Endothelial cell of umbilical vein (primary cell): ENCODE data around the gene CD151. TPM values are rescaled to one million over a fixed set of nuclear protein-coding genes. Genes with fewer than 3 reads are reported as not detected.
A peak's percentile ranks its signal among the peaks of the same experiment; 100 is the strongest.

Experiments
- BruUV-seq: library from RNA; stranded (reverse); fragments of 400-500 nt; replicated peaks from 2 replicates; lab custom pipeline; 2021; lab: Mats Ljungman, UMichigan
- CTCF ChIA-PET: fragments of 300-600, 350-600 bp; sonication (Branson Sonifier 250); formaldehyde crosslinking; loops from one replicate; lab custom pipeline; 2021; ENCODE audit warnings: antibody characterized with exemption, inconsistent platforms; lab: Charles Lee
- POLR2A ChIA-PET: fragments of 300-600, 350-600 bp; sonication (Branson Sonifier 250); formaldehyde crosslinking; loops from one replicate; lab custom pipeline; 2021; ENCODE audit warnings: antibody characterized with exemption, inconsistent platforms; lab: Charles Lee
- DNase-seq: peaks from one replicate; pipeline ENCODE4 v3.0.0-alpha.2; 2011; ENCODE audit warnings: low read depth, low spot score
- FAIRE-seq: peaks from 2 replicates; lab custom pipeline; 2011; peaks lifted over from hg19 to GRCh38; lab: Jason Lieb, UNC
- H2AFZ ChIP-seq: 2 replicates; pipeline ENCODE4 v1.6.0; 2012; ENCODE audit warnings: low read depth, low read length, control low read depth, inconsistent platforms
- H3K27ac ChIP-seq: 2 replicates; pipeline ENCODE4 v1.5.1; 2011; ENCODE audit warnings: low read depth, mild to moderate bottlenecking, control low read depth, low read length, moderate library complexity; ENCODE audit not compliant: insufficient read depth
- H3K27me3 ChIP-seq, 2 experiments: 2 replicates each; pipeline versions ENCODE4 v1.6.0 to v1.6.1; 2011; ENCODE audit warnings: low read length in 2 of 2, mixed read lengths in 1 of 2; ENCODE audit not compliant: control insufficient read depth in 2 of 2, insufficient read depth in 2 of 2
- H3K36me3 ChIP-seq, 2 experiments: 2 replicates in 1 of 2; 3 replicates in 1 of 2; pipeline ENCODE4 v1.5.1; 2011; ENCODE audit warnings: low read length in 2 of 2, mild to moderate bottlenecking in 1 of 2, moderate library complexity in 1 of 2; ENCODE audit not compliant: control insufficient read depth in 2 of 2, insufficient read depth in 2 of 2; ENCODE audit errors: extremely low read depth in 1 of 2
- H3K4me1 ChIP-seq: 3 replicates; pipeline ENCODE4 v1.5.1; 2011; ENCODE audit warnings: mild to moderate bottlenecking, low read length; ENCODE audit not compliant: control insufficient read depth, insufficient read depth; ENCODE audit errors: extremely low read depth
- H3K4me2 ChIP-seq: 2 replicates; pipeline ENCODE4 v1.6.1; 2011; ENCODE audit warnings: low read length, control low read depth, mixed read lengths; ENCODE audit not compliant: insufficient read depth
- H3K4me3 ChIP-seq, 3 experiments: fragments of 200-600 bp in 1 of 3; sonication (generic), shearing (Covaris generic) in 1 of 3; replicated peaks in 1 of 3; 2 replicates each; pipeline ENCODE4 v1.5.1; 2011 to 2016; ENCODE audit warnings: control low read depth in 3 of 3, low read length in 3 of 3, mild to moderate bottlenecking in 2 of 3, inconsistent platforms in 1 of 3, low read depth in 1 of 3, moderate library complexity in 1 of 3; ENCODE audit not compliant: insufficient read depth in 1 of 3
- H3K79me2 ChIP-seq: 2 replicates; pipeline ENCODE4 v1.6.0; 2012; ENCODE audit warnings: low read length, inconsistent platforms; ENCODE audit not compliant: control insufficient read depth, insufficient read depth
- H3K9ac ChIP-seq: replicated peaks from 2 replicates; pipeline ENCODE3; 2011; ENCODE audit warnings: low read length, control low read depth; ENCODE audit not compliant: insufficient read depth; ENCODE audit errors: extremely low read depth
- H3K9me1 ChIP-seq: replicated peaks from 3 replicates; pipeline ENCODE4 v1.6.0; 2011; ENCODE audit warnings: mild to moderate bottlenecking, low read length; ENCODE audit not compliant: control insufficient read depth, insufficient read depth; ENCODE audit errors: extremely low read depth
- H3K9me3 ChIP-seq: replicated peaks from 2 replicates; pipeline ENCODE4 v1.5.1; 2012; ENCODE audit warnings: low read length, inconsistent platforms; ENCODE audit not compliant: control insufficient read depth, insufficient read depth
- H4K20me1 ChIP-seq: replicated peaks from 2 replicates; pipeline ENCODE3; 2011; ENCODE audit warnings: mild to moderate bottlenecking, low read length; ENCODE audit not compliant: control insufficient read depth, insufficient read depth; ENCODE audit errors: extremely low read depth
- CTCF ChIP-seq, 2 donors: IDR thresholded peaks; 1 replicate in 1 of 2; 2 replicates in 1 of 2; pipeline ENCODE4 v1.5.1; 2011; ENCODE audit warnings: low read length in 2 of 2, mild to moderate bottlenecking in 2 of 2, moderate library complexity in 2 of 2, control low read depth in 1 of 2, inconsistent platforms in 1 of 2, low read depth in 1 of 2; ENCODE audit not compliant: insufficient read depth in 1 of 2; ENCODE audit errors: extremely low read depth in 1 of 2
- EZH2 ChIP-seq: IDR thresholded peaks from 2 replicates; pipeline ENCODE4 v1.6.1; 2012; ENCODE audit warnings: borderline replicate concordance, low read depth, mild to moderate bottlenecking, moderate library complexity, low read length, inconsistent platforms; ENCODE audit not compliant: severe bottlenecking
- FOS ChIP-seq: IDR thresholded peaks from 2 replicates; pipeline ENCODE4 v1.6.1; 2011; ENCODE audit warnings: mild to moderate bottlenecking, low read length, moderate library complexity, borderline replicate concordance; ENCODE audit not compliant: insufficient read depth
- GATA2 ChIP-seq: IDR thresholded peaks from 2 replicates; pipeline ENCODE4 v1.7.0; 2011; ENCODE audit warnings: low read depth, mild to moderate bottlenecking, moderate library complexity, mixed read lengths, low read length; ENCODE audit not compliant: insufficient read length, insufficient read depth
- JUN ChIP-seq: IDR thresholded peaks from 2 replicates; pipeline ENCODE4 v1.6.1; 2011; ENCODE audit warnings: borderline replicate concordance, low read depth; ENCODE audit not compliant: insufficient read length, insufficient read depth
- MAX ChIP-seq: IDR thresholded peaks from 2 replicates; pipeline ENCODE4 v1.6.1; 2011; ENCODE audit not compliant: insufficient read depth, insufficient read length
- MYC ChIP-seq: IDR thresholded peaks from one replicate; pipeline ENCODE4 v1.6.1; 2011; ENCODE audit warnings: mild to moderate bottlenecking, low read depth, low read length
- POLR2A ChIP-seq: IDR thresholded peaks from 2 replicates; pipeline ENCODE4 v1.6.1; 2012; ENCODE audit warnings: low read depth, mild to moderate bottlenecking, control low read depth, low read length
- POLR2AphosphoS5 ChIP-seq: IDR thresholded peaks from 2 replicates; pipeline ENCODE4 v1.6.1; 2012; ENCODE audit warnings: low read depth, mild to moderate bottlenecking, control low read depth, low read length, moderate library complexity; ENCODE audit not compliant: insufficient read depth
- dilution Hi-C: fragments of 300-500 bp; cut with MboI; formaldehyde crosslinking; loops from one replicate; pipeline ENCODE4 v1.15.0; 2019; ENCODE audit warnings: low sequenced_read_pairs; ENCODE audit not compliant: extremely low pct_ligation_motif_present
- intact Hi-C: fragments of 100-400 bp; cut with micrococcal nuclease; formaldehyde crosslinking; loops from one replicate; pipeline ENCODE4 v1.10.0; 2022
- polyA plus RNA-seq, 4 experiments: library from polyadenylated mRNA; depleted of rRNA in 3 of 4; stranded (reverse) in 3 of 4; unstranded in 1 of 4; fragments of >200 nt; gene quantifications; 2 replicates each; pipeline versions ENCODE4 v1.2.1 to v1.2.3, GENCODE V29; 2011 to 2012; ENCODE audit warnings: missing spikeins in 1 of 4
- total RNA-seq: library from RNA; stranded (reverse); gene quantifications from 2 replicates; pipeline ENCODE4 v1.2.3, GENCODE V29; 2021

CD151 gene
- total and polyA plus RNA-seq, 2 donors (not counting 3 experiments of a cell fraction or from before 2014, with no cell fraction given), result 515 to 1,090 TPM

- Histone ChIP-seq H3K4me3 (peak overlapping the region in 2 of 3 experiments; percentile 8 to 94), H3K27me3 (no peaks in the 10 kb centered on the region), H3K4me2 (peak overlapping the region; percentile 82), H3K4me1 (peaks cover 39% of the 10 kb centered on the region), H3K27ac (peak overlapping the region; percentile 83), H3K9ac (peak overlapping the region; percentile 92), H3K79me2 (peaks cover 43% of the 10 kb centered on the region), H3K36me3 (peaks cover 7 to 14% of the 10 kb centered on the region in 2 experiments), H4K20me1 (no peaks in the 10 kb centered on the region), H2AFZ (no peak overlapping the region), H3K9me1 (no peaks in the 10 kb centered on the region), H3K9me3 (no peaks in the 10 kb centered on the region)
- DNase-seq (peak; percentile 91), FAIRE-seq (peak; percentile 94)
- dilution Hi-C loops, result no loop called here
- ChIA-PET POLR2A (interaction anchor here (0.5 to 4.1 kb wide), 8 partner anchors 10 to 59 kb away, joined by 3 to 28 read pairs (median 6); partner anchors contain the start of genes CD151, PNPLA2 and RPLP2), CTCF (interaction anchor here (1.2 to 3.3 kb wide), 5 partner anchors 10 to 207 kb away, joined by 4 to 19 read pairs (median 6); partner anchors contain the start of genes AP2A2 and CD151)
- intact Hi-C loops, result loop anchor here (1.0 to 2.0 kb wide), 3 partner anchors 9 to 67 kb away; partner anchors contain the start of genes CHID1 and RPLP2
- TF ChIP-seq POLR2A, result peak; percentile 68
- peak; percentile 98 for TF ChIP-seq POLR2AphosphoS5
- no peak for TF ChIP-seq JUN
- no peak for TF ChIP-seq EZH2
- peak; percentile 91 for TF ChIP-seq MAX
- TF ChIP-seq MYC, result peak; percentile 99
- TF ChIP-seq GATA2, result no peak
- TF ChIP-seq CTCF (IDR thresholded peaks at IDR 0.05; ENCODE audit: extremely low read depth in 1 of 2, insufficient read depth in 1 of 2, low read depth in 1 of 2, low read length in 2 of 2), result peak in 1 of 2 donors; percentile 15
- peak; percentile 74 for TF ChIP-seq FOS
- no TSS peak for BruUV-seq
Measured at GRCh38 chr11:843818-844692, 11.3 kb downstream of the CD151 start.
